Esophagus squamous epithelium (tissue), 4 donors: ENCODE data around the gene ZNF446.

Experiments
- CTCF ChIP-seq, 6 experiments: fragments of 450-650 bp in 4 of 6; fragments of 200-600 bp in 2 of 6; sonication (generic) in 2 of 6; IDR thresholded peaks; one replicate each; pipeline ENCODE4 v1.5.1; 2016 to 2019; ENCODE audit warnings: antibody characterized with exemption in 6 of 6, mild to moderate bottlenecking in 4 of 6, moderate library complexity in 4 of 6
- POLR2A ChIP-seq, 4 donors: fragments of 450-650 bp; IDR thresholded peaks; one replicate each; pipeline ENCODE4 v1.6.1; 2017; ENCODE audit warnings: antibody characterized with exemption in 4 of 4, mild to moderate bottlenecking in 4 of 4, moderate library complexity in 3 of 4

DNA sequence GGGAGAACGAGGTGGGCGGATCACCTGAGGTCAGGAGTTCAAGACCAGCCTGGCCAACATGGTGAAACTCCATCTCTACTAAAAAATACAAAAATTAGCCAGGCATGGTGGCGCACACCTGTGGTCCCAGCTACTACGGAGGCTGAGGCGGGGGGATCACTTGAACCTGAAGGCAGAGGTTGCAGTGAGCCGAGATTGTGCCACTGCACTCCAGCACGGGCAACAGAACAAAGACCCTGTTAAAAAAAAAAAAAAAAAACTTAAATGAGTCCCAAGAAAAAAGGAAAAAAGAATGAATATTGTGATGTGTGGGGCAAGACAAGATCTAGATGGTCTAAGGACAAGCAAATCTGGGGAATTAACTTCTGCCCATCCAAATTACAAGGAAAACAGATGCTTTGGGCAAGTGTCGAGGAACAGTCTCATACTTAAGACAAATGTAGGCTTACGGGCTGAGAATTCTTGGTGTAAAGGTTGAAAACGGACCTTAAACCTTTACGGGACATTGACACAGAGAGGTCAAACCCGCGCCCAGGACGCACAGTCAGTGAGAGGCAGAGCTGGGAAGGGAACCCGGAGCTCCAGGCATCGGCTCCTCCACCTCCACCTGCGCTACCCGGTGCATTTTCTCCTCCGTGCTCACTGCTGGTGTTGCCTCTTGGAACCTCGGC, 9.9 kb upstream of the ZNF446 start:
- TF ChIP-seq CTCF (IDR thresholded peaks at IDR 0.05) (no peak), POLR2A (IDR thresholded peaks at IDR 0.05) (no peak)
